Measurements from ENCODE around the gene RAC3. TPM values are rescaled to one million over a fixed set of nuclear protein-coding genes. Genes with fewer than 3 reads are reported as not detected.

RAC3 gene
- total and polyA plus RNA-seq, 2 of the 8 experiments (the other 6 are each of a cell fraction or from before 2014, with no cell fraction given), result 177 to 299 TPM

DNA sequence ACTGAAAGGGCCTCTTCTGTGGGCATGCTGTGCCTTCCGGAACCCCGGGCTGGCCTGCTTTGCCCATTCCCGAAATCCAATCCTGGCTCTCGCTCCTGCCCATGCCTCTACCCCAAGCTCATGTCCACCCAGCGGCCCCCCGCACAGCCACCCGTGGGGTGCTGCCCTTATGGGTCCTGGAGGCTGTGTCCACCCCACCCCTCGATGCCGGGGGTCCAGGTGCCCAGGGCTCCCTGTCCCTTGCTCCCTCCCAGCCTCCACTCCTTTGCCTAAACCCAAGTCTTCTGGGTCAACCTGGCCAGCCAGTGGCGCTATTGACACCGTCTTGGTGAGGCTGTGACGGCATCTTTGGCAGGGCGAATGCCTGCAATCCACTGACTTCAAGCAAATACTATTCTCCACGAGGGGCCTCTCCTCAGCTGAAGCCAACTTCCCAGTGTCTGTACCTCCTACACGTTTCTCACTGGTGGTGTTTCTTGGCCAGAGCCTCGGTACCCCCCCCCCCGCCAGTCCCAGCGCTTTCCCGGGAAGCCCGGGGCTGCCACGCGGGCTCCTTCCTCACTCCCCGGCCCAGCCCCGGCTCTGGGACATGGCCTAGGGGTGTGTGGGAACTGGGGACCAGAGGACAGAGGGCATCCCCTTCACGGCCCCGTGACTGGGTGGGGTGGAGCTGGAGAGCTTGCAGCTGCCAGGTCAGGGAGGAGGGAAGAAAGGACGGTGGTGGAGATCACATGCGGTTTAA is 46.3 kb downstream of the RAC3 start:
- no peak overlapping the region for H2AFZ ChIP-seq (ENCODE audit: low read length)
- no peak overlapping the region for H2BK5ac ChIP-seq (ENCODE audit: low read depth, low read length)
- 82% methylated on average over 23 of the region's 28 CpGs; no CpG with 5 or more reads in 1 of the 2 experiments for WGBS, 2 experiments (ENCODE audit: extremely low coverage in 1 of 2, insufficient coverage in 1 of 2, insufficient read length in 1 of 2, insufficient replicate concordance in 2 of 2, low coverage in 1 of 2, low lambda C conversion rate in 2 of 2, missing lambda C conversion rate in 1 of 2)
- ChIA-PET POLR2A (ENCODE audit: partially characterized antibody) (interaction anchor here (1.1 to 12.5 kb wide), 12 partner anchors 11 to 60 kb away, joined by 3 to 105 read pairs (median 7); partner anchors contain the start of genes DUS1L, FASN, GPS1 and RAC3), CTCF (ENCODE audit: partially characterized antibody) (interaction anchor here (0.6 to 2.7 kb wide), 14 partner anchors 10 to 208 kb away, joined by 3 to 16 read pairs (median 3); partner anchors contain the start of gene FASN)
- H3K79me2 ChIP-seq (ENCODE audit: control insufficient read depth in 1 of 2, insufficient read depth in 2 of 2, low read length in 2 of 2), result no peaks in the 10 kb centered on the region
- H4K91ac ChIP-seq (replicated peaks; ENCODE audit: insufficient read length, low read length), result no peak overlapping the region
- TF ChIP-seq RAD21 (IDR thresholded peaks at IDR 0.05 in 1 of 2, conservative IDR thresholded peaks at IDR 0.05 in 1 of 2; ENCODE audit: low read depth in 2 of 2, low read length in 2 of 2), result peak in 1 of 2 experiments; percentile 39; a peak in 3 of 4 replicates
- no peak for TF ChIP-seq TCF12 (IDR thresholded peaks at IDR 0.05; ENCODE audit: low read depth, low read length)
- TF ChIP-seq SIRT6 (IDR thresholded peaks at IDR 0.05; ENCODE audit: low read length), result no peak
- peak; percentile 42 for TF ChIP-seq CTBP2 (IDR thresholded peaks at IDR 0.05; ENCODE audit: borderline replicate concordance, insufficient read depth, insufficient read length, low read length)
- TF ChIP-seq, protein P1, sequence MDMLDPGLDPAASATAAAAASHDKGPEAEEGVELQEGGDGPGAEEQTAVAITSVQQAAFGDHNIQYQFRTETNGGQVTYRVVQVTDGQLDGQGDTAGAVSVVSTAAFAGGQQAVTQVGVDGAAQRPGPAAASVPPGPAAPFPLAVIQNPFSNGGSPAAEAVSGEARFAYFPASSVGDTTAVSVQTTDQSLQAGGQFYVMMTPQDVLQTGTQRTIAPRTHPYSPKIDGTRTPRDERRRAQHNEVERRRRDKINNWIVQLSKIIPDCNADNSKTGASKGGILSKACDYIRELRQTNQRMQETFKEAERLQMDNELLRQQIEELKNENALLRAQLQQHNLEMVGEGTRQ (IDR thresholded peaks at IDR 0.05; ENCODE audit: low read length), result no peak
- TF ChIP-seq POLR2AphosphoS5 (IDR thresholded peaks at IDR 0.05; ENCODE audit: low read depth, low read length), result 0 out of 2 replicates have a peak, but pooled peaks have one; percentile 22
- TF ChIP-seq, protein P2, sequence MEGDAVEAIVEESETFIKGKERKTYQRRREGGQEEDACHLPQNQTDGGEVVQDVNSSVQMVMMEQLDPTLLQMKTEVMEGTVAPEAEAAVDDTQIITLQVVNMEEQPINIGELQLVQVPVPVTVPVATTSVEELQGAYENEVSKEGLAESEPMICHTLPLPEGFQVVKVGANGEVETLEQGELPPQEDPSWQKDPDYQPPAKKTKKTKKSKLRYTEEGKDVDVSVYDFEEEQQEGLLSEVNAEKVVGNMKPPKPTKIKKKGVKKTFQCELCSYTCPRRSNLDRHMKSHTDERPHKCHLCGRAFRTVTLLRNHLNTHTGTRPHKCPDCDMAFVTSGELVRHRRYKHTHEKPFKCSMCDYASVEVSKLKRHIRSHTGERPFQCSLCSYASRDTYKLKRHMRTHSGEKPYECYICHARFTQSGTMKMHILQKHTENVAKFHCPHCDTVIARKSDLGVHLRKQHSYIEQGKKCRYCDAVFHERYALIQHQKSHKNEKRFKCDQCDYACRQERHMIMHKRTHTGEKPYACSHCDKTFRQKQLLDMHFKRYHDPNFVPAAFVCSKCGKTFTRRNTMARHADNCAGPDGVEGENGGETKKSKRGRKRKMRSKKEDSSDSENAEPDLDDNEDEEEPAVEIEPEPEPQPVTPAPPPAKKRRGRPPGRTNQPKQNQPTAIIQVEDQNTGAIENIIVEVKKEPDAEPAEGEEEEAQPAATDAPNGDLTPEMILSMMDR (IDR thresholded peaks at IDR 0.05; ENCODE audit: control extremely low read depth in 1 of 3, insufficient read depth in 1 of 3, low read depth in 1 of 3, low read length in 3 of 3), result peak; percentile 26 to 44 (median 33)
- no peak overlapping the region for H2AK5ac ChIP-seq (ENCODE audit: low read depth, low read length)
- FAIRE-seq (no peak), DNase-seq (ENCODE audit: low read depth in 1 of 2, low spot score in 2 of 2) (no peak)
- H3K4ac ChIP-seq (replicated peaks; ENCODE audit: insufficient read length, low read depth, low read length), result no peak overlapping the region
- no peak overlapping the region for H2BK20ac ChIP-seq (ENCODE audit: low read length)
- no peak overlapping the region for H3K27ac ChIP-seq (ENCODE audit: low read depth, low read length)
- H3K36me3 ChIP-seq (ENCODE audit: control insufficient read depth in 2 of 4, insufficient read depth in 4 of 4, low read length in 3 of 4), result peaks cover 28 to 51% (median 38%) of the 10 kb centered on the region in 4 experiments
- no peak overlapping the region for H3K4me2 ChIP-seq (ENCODE audit: insufficient read depth in 1 of 2, low read depth in 2 of 2, low read length in 2 of 2)
- no peaks in the 10 kb centered on the region; a peak in 1 of 7 replicates for H3K27me3 ChIP-seq (replicated peaks in 1 of 4; ENCODE audit: control insufficient read depth in 3 of 4, extremely low read depth in 1 of 4, insufficient read depth in 3 of 4, low read length in 3 of 4)
- H3K9ac ChIP-seq (replicated peaks in 1 of 4; ENCODE audit: extremely low read depth in 1 of 4, low read depth in 3 of 4, low read length in 3 of 4), result no peak overlapping the region
- H3K4me3 ChIP-seq (ENCODE audit: extremely low read depth in 1 of 4, insufficient read depth in 2 of 4, low read depth in 3 of 4, low read length in 4 of 4), result no peak overlapping the region
- no peaks in the 10 kb centered on the region for H3K9me3 ChIP-seq (ENCODE audit: insufficient read depth in 2 of 2, low read depth in 1 of 2, low read length in 1 of 2)
- peaks cover 5% of the 10 kb centered on the region for H3K79me1 ChIP-seq (ENCODE audit: low read depth, low read length)
- no peak overlapping the region for H3K23ac ChIP-seq (ENCODE audit: insufficient read length)
- no peak overlapping the region for H2BK12ac ChIP-seq (ENCODE audit: low read depth, low read length)
- no peak overlapping the region for H3K18ac ChIP-seq (ENCODE audit: extremely low read depth, low read length)
- no peak overlapping the region for H3K14ac ChIP-seq (ENCODE audit: insufficient read length)
- H4K20me1 ChIP-seq (replicated peaks in 1 of 2; ENCODE audit: control insufficient read depth in 1 of 2, insufficient read depth in 2 of 2, low read length in 2 of 2), result peaks cover 18 to 28% of the 10 kb centered on the region in 2 experiments
- no peak overlapping the region for H3K56ac ChIP-seq (replicated peaks; ENCODE audit: insufficient read length, low read depth, low read length)
- 0 out of 2 replicates have a peak overlapping the region, but pooled peaks have one; percentile 68 for H4K8ac ChIP-seq (ENCODE audit: extremely low read depth, insufficient read depth, low read length)
- H3K23me2 ChIP-seq (ENCODE audit: low read depth, low read length), result no peaks in the 10 kb centered on the region
- no peaks in the 10 kb centered on the region for H3K4me1 ChIP-seq (replicated peaks in 1 of 4; ENCODE audit: control insufficient read depth in 3 of 4, insufficient read depth in 4 of 4, low read length in 3 of 4)
- H2BK120ac ChIP-seq (replicated peaks; ENCODE audit: low read depth, low read length), result no peak overlapping the region
- H4K5ac ChIP-seq (ENCODE audit: insufficient read length, low read depth, low read length), result no peak overlapping the region
- H2BK15ac ChIP-seq (ENCODE audit: low read length), result no peak overlapping the region

Data from H1 (cell line).